BLaER1 treated with 17β-estradiol and CSF1 and Interleukin-3, amounts not matched to agents 10 nM and 100 nM (cell line): ENCODE measurements around the gene CYP2W1.
A peak's percentile ranks its signal among the peaks of the same experiment; 100 is the strongest.

Experiments
- H3K27ac ChIP-seq, 11 experiments: shearing (Covaris generic); formaldehyde crosslinking; 2 replicates each; pipeline ENCODE4 v1.8.1; 2022
- H3K27me3 ChIP-seq, 11 experiments: shearing (Covaris generic); formaldehyde crosslinking; 2 replicates each; pipeline ENCODE4 v1.8.1; 2022
- H3K36me3 ChIP-seq, 11 experiments: shearing (Covaris generic); formaldehyde crosslinking; 2 replicates each; pipeline ENCODE4 v1.8.1; 2022
- H3K4me1 ChIP-seq, 10 experiments: shearing (Covaris generic); formaldehyde crosslinking; 2 replicates each; pipeline ENCODE4 v1.8.1; 2022
- H3K4me2 ChIP-seq, 11 experiments: shearing (Covaris generic); formaldehyde crosslinking; 2 replicates each; pipeline ENCODE4 v1.8.1; 2022
- H3K4me3 ChIP-seq, 10 experiments: shearing (Covaris generic); formaldehyde crosslinking; 2 replicates each; pipeline ENCODE4 v1.8.1; 2022
- H3K9ac ChIP-seq, 11 experiments: shearing (Covaris generic); formaldehyde crosslinking; 2 replicates each; pipeline ENCODE4 v1.8.1; 2022
- H3K9me3 ChIP-seq, 11 experiments: shearing (Covaris generic); formaldehyde crosslinking; replicated peaks in 1 of 11; 2 replicates each; pipeline ENCODE4 v1.8.1; 2022
- H4K20me1 ChIP-seq, 11 experiments: shearing (Covaris generic); formaldehyde crosslinking; 2 replicates each; pipeline ENCODE4 v1.8.1; 2022
- Cebpa-rat ChIP-seq, 11 experiments: shearing (Covaris generic); IDR thresholded peaks; 2 replicates each; pipeline ENCODE4 v1.8.1; 2022

Gene CYP2W1

GRCh38 chr7:966291-967069, 16.5 kb upstream of the CYP2W1 start:
- peaks cover 41 to 54% (median 52%) of the 10 kb centered on the region in 11 experiments for H3K36me3 ChIP-seq
- peak overlapping the region in 9 of 11 experiments; percentile 59 to 99 (median 76); a peak in 18 of 22 replicates for H3K27ac ChIP-seq

GRCh38 chr7:967361-968082, 15.5 kb upstream of the CYP2W1 start:
- peak overlapping the region in 8 of 11 experiments; percentile 15 to 76 (median 68); a peak in 14 of 22 replicates for H3K9ac ChIP-seq
- H3K4me1 ChIP-seq: peaks cover 99 to 100% (median 100%) of the 10 kb centered on the region in 10 experiments
- peak overlapping the region; percentile 89 to 98 (median 92); a peak in 21 of 22 replicates for H3K4me2 ChIP-seq
- H3K9me3 ChIP-seq: no peaks in the 10 kb centered on the region
- peaks cover 47 to 65% (median 62%) of the 10 kb centered on the region in 11 experiments for H3K36me3 ChIP-seq
- H3K4me3 ChIP-seq: no peak overlapping the region
- peaks cover 13 to 87% (median 70%) of the 10 kb centered on the region in 11 experiments; a peak in 19 of 22 replicates for H4K20me1 ChIP-seq
- H3K27me3 ChIP-seq: peaks cover 0 to 12% (median 0%) of the 10 kb centered on the region in 11 experiments; a peak in 4 of 22 replicates
- no peak for TF ChIP-seq Cebpa-rat (IDR thresholded peaks at IDR 0.05)
- peak overlapping the region in 9 of 11 experiments; percentile 11 to 99 (median 76); a peak in 15 of 22 replicates for H3K27ac ChIP-seq

More at GRCh38 chr7:966291-967069, 16.5 kb upstream of the CYP2W1 start:
- TF ChIP-seq Cebpa-rat (IDR thresholded peaks at IDR 0.05): no peak
- H3K4me1 ChIP-seq: peaks cover 99 to 100% (median 100%) of the 10 kb centered on the region in 10 experiments
- peak overlapping the region in 2 of 10 experiments; percentile 13 to 29; a peak in 2 of 20 replicates for H3K4me3 ChIP-seq
- H3K4me2 ChIP-seq: peak overlapping the region; percentile 89 to 98 (median 92)
- peaks cover 0 to 23% (median 0%) of the 10 kb centered on the region in 11 experiments; a peak in 9 of 22 replicates for H3K27me3 ChIP-seq
- no peaks in the 10 kb centered on the region for H3K9me3 ChIP-seq
- peak overlapping the region; percentile 26 to 76 (median 66); a peak in 17 of 22 replicates for H3K9ac ChIP-seq
- peaks cover 13 to 77% (median 70%) of the 10 kb centered on the region in 11 experiments; a peak in 19 of 22 replicates for H4K20me1 ChIP-seq

- no peaks in the 10 kb centered on the region for H3K9me3 ChIP-seq
Observed at GRCh38 chr7:968205-969105, 14.5 kb upstream of the CYP2W1 start.

GRCh38 chr7:969403-969802, 13.6 kb upstream of the CYP2W1 start:
- peak overlapping the region in 10 of 11 experiments; percentile 43 to 99 (median 65); a peak in 18 of 22 replicates for H3K27ac ChIP-seq
- H4K20me1 ChIP-seq: peaks cover 24 to 96% (median 77%) of the 10 kb centered on the region in 11 experiments; a peak in 20 of 22 replicates
- TF ChIP-seq Cebpa-rat (IDR thresholded peaks at IDR 0.05): no peak
- H3K4me2 ChIP-seq: peak overlapping the region; percentile 89 to 98 (median 92)
- no peaks in the 10 kb centered on the region for H3K9me3 ChIP-seq
- H3K36me3 ChIP-seq: peaks cover 56 to 80% (median 75%) of the 10 kb centered on the region in 11 experiments
- H3K9ac ChIP-seq: peak overlapping the region; percentile 18 to 63 (median 45); a peak in 14 of 22 replicates
- peak overlapping the region in 2 of 10 experiments; percentile 24 to 37; a peak in 2 of 20 replicates for H3K4me3 ChIP-seq
- H3K4me1 ChIP-seq: peaks cover 96 to 100% (median 97%) of the 10 kb centered on the region in 10 experiments
- no peaks in the 10 kb centered on the region for H3K27me3 ChIP-seq

More at GRCh38 chr7:968205-969105, 14.5 kb upstream of the CYP2W1 start:
- peak overlapping the region; percentile 43 to 99 (median 65); a peak in 20 of 22 replicates for H3K27ac ChIP-seq
- H3K4me3 ChIP-seq: peak overlapping the region in 4 of 10 experiments; percentile 17 to 37 (median 20); a peak in 2 of 20 replicates
- TF ChIP-seq Cebpa-rat (IDR thresholded peaks at IDR 0.05): no peak
- peaks cover 0 to 5% (median 0%) of the 10 kb centered on the region in 11 experiments; a peak in 3 of 22 replicates for H3K27me3 ChIP-seq
- peaks cover 56 to 74% (median 72%) of the 10 kb centered on the region in 11 experiments for H3K36me3 ChIP-seq
- H3K4me1 ChIP-seq: peaks cover 99 to 100% (median 100%) of the 10 kb centered on the region in 10 experiments
- H3K9ac ChIP-seq: peak overlapping the region; percentile 18 to 68 (median 45); a peak in 16 of 22 replicates
- peak overlapping the region; percentile 89 to 98 (median 92) for H3K4me2 ChIP-seq
- H4K20me1 ChIP-seq: peaks cover 19 to 94% (median 75%) of the 10 kb centered on the region in 11 experiments; a peak in 20 of 22 replicates

GRCh38 chr7:970744-971143, 12.2 kb upstream of the CYP2W1 start:
- Histone ChIP-seq H3K36me3 (peaks cover 56 to 80% (median 75%) of the 10 kb centered on the region in 11 experiments), H3K4me2 (peak overlapping the region; percentile 89 to 98 (median 92))

GRCh38 chr7:972110-972509, 10.9 kb upstream of the CYP2W1 start:
- Histone ChIP-seq H3K4me1 (peaks cover 77 to 90% (median 87%) of the 10 kb centered on the region in 10 experiments), H3K9ac (peak overlapping the region; percentile 91 to 99 (median 97); a peak in 20 of 22 replicates), H3K27ac (peak overlapping the region in 10 of 11 experiments; percentile 36 to 99 (median 98); a peak in 20 of 22 replicates), H3K27me3 (no peaks in the 10 kb centered on the region), H3K4me3 (peak overlapping the region; percentile 13 to 99 (median 97); a peak in 17 of 20 replicates), H3K36me3 (peaks cover 50 to 69% (median 65%) of the 10 kb centered on the region in 11 experiments), H3K4me2 (peak overlapping the region; percentile 89 to 98 (median 92)), H3K9me3 (no peaks in the 10 kb centered on the region), H4K20me1 (peaks cover 20 to 76% (median 58%) of the 10 kb centered on the region in 11 experiments; a peak in 20 of 22 replicates)
- TF ChIP-seq Cebpa-rat (IDR thresholded peaks at IDR 0.05): no peak

More at GRCh38 chr7:970744-971143, 12.2 kb upstream of the CYP2W1 start:
- Histone ChIP-seq H3K9ac (peak overlapping the region in 10 of 11 experiments; percentile 2 to 99 (median 97); a peak in 17 of 22 replicates), H3K27ac (peak overlapping the region in 10 of 11 experiments; percentile 30 to 99 (median 98); a peak in 18 of 22 replicates), H3K4me1 (peaks cover 85 to 90% (median 87%) of the 10 kb centered on the region in 10 experiments), H3K4me3 (peak overlapping the region in 1 of 10 experiments; percentile 2; a peak in 1 of 20 replicates), H3K27me3 (no peaks in the 10 kb centered on the region), H3K9me3 (no peaks in the 10 kb centered on the region), H4K20me1 (peaks cover 24 to 89% (median 71%) of the 10 kb centered on the region in 11 experiments; a peak in 20 of 22 replicates)
- no peak for TF ChIP-seq Cebpa-rat (IDR thresholded peaks at IDR 0.05)

- Histone ChIP-seq H3K27ac (peak overlapping the region in 10 of 11 experiments; percentile 94 to 99 (median 98); a peak in 20 of 22 replicates), H3K9me3 (no peaks in the 10 kb centered on the region), H3K9ac (peak overlapping the region; percentile 91 to 99 (median 97); a peak in 21 of 22 replicates), H3K36me3 (peaks cover 43 to 62% (median 58%) of the 10 kb centered on the region in 11 experiments), H3K4me1 (peaks cover 70 to 90% (median 87%) of the 10 kb centered on the region in 10 experiments), H3K27me3 (no peaks in the 10 kb centered on the region), H3K4me3 (peak overlapping the region; percentile 81 to 99 (median 97); a peak in 19 of 20 replicates), H4K20me1 (peaks cover 15 to 70% (median 51%) of the 10 kb centered on the region in 11 experiments; a peak in 20 of 22 replicates), H3K4me2 (peak overlapping the region; percentile 89 to 98 (median 92))
- peak in 3 of 11 experiments; percentile 13 to 49 (median 26); a peak in 2 of 22 replicates for TF ChIP-seq Cebpa-rat (IDR thresholded peaks at IDR 0.05)
Observed at GRCh38 chr7:972676-973309, 10.2 kb upstream of the CYP2W1 start.
